C4-2B (cell line): ENCODE results near the gene MEGF11.

ENCODE experiments used
- ZFX ChIP-seq: fragments of 450-650 bp; IDR thresholded peaks from 2 replicates; pipeline ENCODE4 v1.6.1; 2017
- TF ChIP-seq, protein P1 (sequence below): fragments of 450-650 bp; conservative IDR thresholded peaks from 2 replicates; pipeline ENCODE4 v1.5.1; 2017; ENCODE audit warnings: mild to moderate bottlenecking

GRCh38 chr15:66222273-66223198 is 31.0 kb downstream of the MEGF11 start:
- TF ChIP-seq, protein P1, sequence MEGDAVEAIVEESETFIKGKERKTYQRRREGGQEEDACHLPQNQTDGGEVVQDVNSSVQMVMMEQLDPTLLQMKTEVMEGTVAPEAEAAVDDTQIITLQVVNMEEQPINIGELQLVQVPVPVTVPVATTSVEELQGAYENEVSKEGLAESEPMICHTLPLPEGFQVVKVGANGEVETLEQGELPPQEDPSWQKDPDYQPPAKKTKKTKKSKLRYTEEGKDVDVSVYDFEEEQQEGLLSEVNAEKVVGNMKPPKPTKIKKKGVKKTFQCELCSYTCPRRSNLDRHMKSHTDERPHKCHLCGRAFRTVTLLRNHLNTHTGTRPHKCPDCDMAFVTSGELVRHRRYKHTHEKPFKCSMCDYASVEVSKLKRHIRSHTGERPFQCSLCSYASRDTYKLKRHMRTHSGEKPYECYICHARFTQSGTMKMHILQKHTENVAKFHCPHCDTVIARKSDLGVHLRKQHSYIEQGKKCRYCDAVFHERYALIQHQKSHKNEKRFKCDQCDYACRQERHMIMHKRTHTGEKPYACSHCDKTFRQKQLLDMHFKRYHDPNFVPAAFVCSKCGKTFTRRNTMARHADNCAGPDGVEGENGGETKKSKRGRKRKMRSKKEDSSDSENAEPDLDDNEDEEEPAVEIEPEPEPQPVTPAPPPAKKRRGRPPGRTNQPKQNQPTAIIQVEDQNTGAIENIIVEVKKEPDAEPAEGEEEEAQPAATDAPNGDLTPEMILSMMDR: no peak
- no peak for TF ChIP-seq ZFX
